GM12873 (cell line): Measurements from ENCODE around the gene FERMT3.

Experiments
- CTCF ChIP-seq: IDR thresholded peaks from 2 replicates; pipeline ENCODE4 v1.5.1; 2012; ENCODE audit warnings: low read depth, mild to moderate bottlenecking, moderate library complexity, low read length, control low read depth; ENCODE audit not compliant: insufficient read depth; ENCODE audit errors: missing control alignments

The FERMT3 gene

GRCh38 chr11:64233913-64234586 lies 27.5 kb downstream of the FERMT3 start, which contains the start of gene VEGFB:
TSS of gene VEGFB (plus strand) at chr11:64234584. CDS start at chr11:64234834, 250 bp downstream.
- no peak for TF ChIP-seq CTCF

GRCh38 chr11:64234647-64235379 lies 28.3 kb downstream of the FERMT3 start:
- no peak for TF ChIP-seq CTCF

- no peak for TF ChIP-seq CTCF
Measured at GRCh38 chr11:64235437-64236161, 29.1 kb downstream of the FERMT3 start.

- TF ChIP-seq CTCF = no peak
Measured at GRCh38 chr11:64237484-64237951, 31.0 kb downstream of the FERMT3 start.

- no peak for TF ChIP-seq CTCF
Measured at GRCh38 chr11:64238076-64238475, 31.6 kb downstream of the FERMT3 start.

GRCh38 chr11:64238999-64239398 lies 32.5 kb downstream of the FERMT3 start:
- no peak for TF ChIP-seq CTCF
